Esophagus squamous epithelium (tissue), 4 donors: ENCODE results near the gene TICRR.

Source experiments
- POLR2A ChIP-seq, 4 donors: fragments of 450-650 bp; IDR thresholded peaks; one replicate each; pipeline ENCODE4 v1.6.1; 2017; ENCODE audit warnings: antibody characterized with exemption in 4 of 4, mild to moderate bottlenecking in 4 of 4, moderate library complexity in 3 of 4
- TF ChIP-seq, protein P1 (sequence below), 6 experiments: fragments of 450-650 bp in 4 of 6; fragments of 200-600 bp in 2 of 6; sonication (generic) in 2 of 6; IDR thresholded peaks; one replicate each; pipeline ENCODE4 v1.5.1; 2016 to 2019; ENCODE audit warnings: antibody characterized with exemption in 6 of 6, mild to moderate bottlenecking in 4 of 6, moderate library complexity in 4 of 6

DNA sequence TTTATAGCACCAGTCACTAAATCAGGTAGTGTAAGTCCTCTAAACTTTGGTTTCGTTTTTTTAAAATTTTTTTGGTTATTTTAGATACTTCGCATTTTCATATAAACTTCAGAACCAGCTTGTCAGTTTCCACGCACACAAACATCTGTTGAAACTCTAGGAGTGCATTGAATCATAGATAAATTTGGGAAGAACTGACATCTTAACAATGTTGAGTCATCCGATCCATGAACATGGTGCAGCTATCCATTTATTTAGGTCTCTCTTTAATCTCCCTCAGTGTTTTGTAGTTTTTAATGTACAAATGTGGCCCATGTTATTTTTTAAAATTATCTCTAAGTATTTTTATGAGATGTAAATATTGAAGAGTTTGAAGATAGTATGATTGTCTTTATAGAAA lies 17.7 kb downstream of the TICRR start:
- TF ChIP-seq, protein P1, sequence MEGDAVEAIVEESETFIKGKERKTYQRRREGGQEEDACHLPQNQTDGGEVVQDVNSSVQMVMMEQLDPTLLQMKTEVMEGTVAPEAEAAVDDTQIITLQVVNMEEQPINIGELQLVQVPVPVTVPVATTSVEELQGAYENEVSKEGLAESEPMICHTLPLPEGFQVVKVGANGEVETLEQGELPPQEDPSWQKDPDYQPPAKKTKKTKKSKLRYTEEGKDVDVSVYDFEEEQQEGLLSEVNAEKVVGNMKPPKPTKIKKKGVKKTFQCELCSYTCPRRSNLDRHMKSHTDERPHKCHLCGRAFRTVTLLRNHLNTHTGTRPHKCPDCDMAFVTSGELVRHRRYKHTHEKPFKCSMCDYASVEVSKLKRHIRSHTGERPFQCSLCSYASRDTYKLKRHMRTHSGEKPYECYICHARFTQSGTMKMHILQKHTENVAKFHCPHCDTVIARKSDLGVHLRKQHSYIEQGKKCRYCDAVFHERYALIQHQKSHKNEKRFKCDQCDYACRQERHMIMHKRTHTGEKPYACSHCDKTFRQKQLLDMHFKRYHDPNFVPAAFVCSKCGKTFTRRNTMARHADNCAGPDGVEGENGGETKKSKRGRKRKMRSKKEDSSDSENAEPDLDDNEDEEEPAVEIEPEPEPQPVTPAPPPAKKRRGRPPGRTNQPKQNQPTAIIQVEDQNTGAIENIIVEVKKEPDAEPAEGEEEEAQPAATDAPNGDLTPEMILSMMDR (IDR thresholded peaks at IDR 0.05): no peak
- TF ChIP-seq POLR2A (IDR thresholded peaks at IDR 0.05): no peak
